HFF-Myc (cell line): ENCODE data around the gene ZNF557.
A peak's percentile ranks its signal among the peaks of the same experiment; 100 is the strongest.

Experiments
- DNase-seq: peaks from one replicate; pipeline ENCODE4 v3.0.0-alpha.2; 2011; ENCODE audit warnings: low read depth; ENCODE audit errors: extremely low read depth
- H3K4me3 ChIP-seq: replicated peaks from 2 replicates; pipeline ENCODE4 v1.5.1; 2011; ENCODE audit warnings: low read depth, mild to moderate bottlenecking, control low read depth, low read length
- CTCF ChIP-seq: IDR thresholded peaks from 2 replicates; pipeline ENCODE4 v1.5.1; 2012; ENCODE audit warnings: mild to moderate bottlenecking, low read depth, low read length, control low read depth; ENCODE audit errors: missing control alignments

The ZNF557 gene

GRCh38 chr19:7074705-7075282, 5.3 kb downstream of the ZNF557 start:
- TF ChIP-seq CTCF: no peak
- no peak overlapping the region for H3K4me3 ChIP-seq
- DNase-seq: no peak

GRCh38 chr19:7076151-7076550, 6.6 kb downstream of the ZNF557 start:
- no peak for DNase-seq
- H3K4me3 ChIP-seq: no peak overlapping the region
- no peak for TF ChIP-seq CTCF

GRCh38 chr19:7078008-7078407, 8.5 kb downstream of the ZNF557 start:
- TF ChIP-seq CTCF: no peak
- H3K4me3 ChIP-seq: no peak overlapping the region
- no peak for DNase-seq

- no peak for TF ChIP-seq CTCF
- H3K4me3 ChIP-seq: no peak overlapping the region
- no peak for DNase-seq
Measured at GRCh38 chr19:7083076-7083956, 13.8 kb downstream of the ZNF557 start.

GRCh38 chr19:7088999-7089398, 19.5 kb downstream of the ZNF557 start:
- no peak for DNase-seq
- H3K4me3 ChIP-seq: no peak overlapping the region
- TF ChIP-seq CTCF: no peak

GRCh38 chr19:7098096-7098495, 28.6 kb downstream of the ZNF557 start:
- peak overlapping the region; percentile 45 for H3K4me3 ChIP-seq
- no peak for DNase-seq
- no peak for TF ChIP-seq CTCF
